OCI-LY3 (cell line): Measurements from ENCODE around the gene OVOL3.

Source experiments
- EZH2phosphoT487 ChIP-seq: fragments of 200-600 bp; shearing (Covaris generic); IDR thresholded peaks from 2 replicates; pipeline ENCODE4 v1.6.1; 2018; ENCODE audit warnings: antibody characterized with exemption, mixed run types, low read depth
- TF ChIP-seq, protein P1 (sequence below): fragments of 200-600, 300-600 bp; sonication (generic); IDR thresholded peaks from 2 replicates; pipeline ENCODE4 v1.5.1; 2014; ENCODE audit warnings: antibody characterized with exemption, low read length, low read depth

- TF ChIP-seq, protein P1, sequence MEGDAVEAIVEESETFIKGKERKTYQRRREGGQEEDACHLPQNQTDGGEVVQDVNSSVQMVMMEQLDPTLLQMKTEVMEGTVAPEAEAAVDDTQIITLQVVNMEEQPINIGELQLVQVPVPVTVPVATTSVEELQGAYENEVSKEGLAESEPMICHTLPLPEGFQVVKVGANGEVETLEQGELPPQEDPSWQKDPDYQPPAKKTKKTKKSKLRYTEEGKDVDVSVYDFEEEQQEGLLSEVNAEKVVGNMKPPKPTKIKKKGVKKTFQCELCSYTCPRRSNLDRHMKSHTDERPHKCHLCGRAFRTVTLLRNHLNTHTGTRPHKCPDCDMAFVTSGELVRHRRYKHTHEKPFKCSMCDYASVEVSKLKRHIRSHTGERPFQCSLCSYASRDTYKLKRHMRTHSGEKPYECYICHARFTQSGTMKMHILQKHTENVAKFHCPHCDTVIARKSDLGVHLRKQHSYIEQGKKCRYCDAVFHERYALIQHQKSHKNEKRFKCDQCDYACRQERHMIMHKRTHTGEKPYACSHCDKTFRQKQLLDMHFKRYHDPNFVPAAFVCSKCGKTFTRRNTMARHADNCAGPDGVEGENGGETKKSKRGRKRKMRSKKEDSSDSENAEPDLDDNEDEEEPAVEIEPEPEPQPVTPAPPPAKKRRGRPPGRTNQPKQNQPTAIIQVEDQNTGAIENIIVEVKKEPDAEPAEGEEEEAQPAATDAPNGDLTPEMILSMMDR = no peak
- TF ChIP-seq EZH2phosphoT487 = no peak
Measured at GRCh38 chr19:36103040-36103626, 7.8 kb upstream of the OVOL3 start.
